ENCODE results near the gene JARID2. TPM values are rescaled to one million over a fixed set of nuclear protein-coding genes. Genes with fewer than 3 reads are reported as not detected.

JARID2 gene
- total RNA-seq, 4 donors from 2014 or later, result 20.0 to 29.4 (median 23.9) TPM

DNA sequence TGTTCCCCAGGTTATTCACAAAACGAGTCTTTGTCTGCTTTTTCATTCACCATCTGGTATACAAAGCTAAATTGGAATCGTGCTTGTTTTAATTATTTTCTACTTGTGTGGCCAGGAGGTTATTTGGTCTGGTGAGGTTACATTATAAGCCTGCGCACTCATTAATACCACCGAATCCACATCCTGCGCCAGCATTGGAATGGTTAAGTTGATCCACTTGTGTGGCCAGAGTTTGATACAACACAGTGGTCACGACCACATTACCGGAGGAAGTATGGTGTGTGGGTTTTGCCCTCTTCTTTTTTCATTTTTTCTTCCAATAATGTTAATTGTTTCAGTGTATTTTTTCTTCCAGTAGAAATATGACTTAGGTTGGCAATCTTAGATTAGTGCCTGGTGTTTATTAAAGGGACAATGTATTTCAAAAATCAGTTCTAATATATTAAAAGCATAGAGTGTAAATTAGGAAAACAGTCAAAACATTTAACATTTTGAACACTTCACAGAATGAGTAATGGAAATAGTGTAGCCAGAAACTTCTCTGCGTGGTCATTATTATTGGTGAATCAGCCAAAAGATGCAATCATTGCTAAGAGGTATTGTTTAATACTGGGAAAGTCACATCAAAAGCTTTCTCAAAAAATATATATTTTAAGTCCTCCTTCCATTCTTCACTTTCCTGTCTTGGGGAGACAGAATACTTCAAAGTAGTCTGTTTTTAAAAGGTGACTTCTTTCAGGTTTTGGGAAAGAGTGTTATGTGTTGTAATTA, 84.5 kb downstream of the JARID2 start:
- TF ChIP-seq POLR2AphosphoS5 (IDR thresholded peaks at IDR 0.05), result no peak
- TF ChIP-seq EP300 (IDR thresholded peaks at IDR 0.05), result no peak
- TF ChIP-seq, protein P1, sequence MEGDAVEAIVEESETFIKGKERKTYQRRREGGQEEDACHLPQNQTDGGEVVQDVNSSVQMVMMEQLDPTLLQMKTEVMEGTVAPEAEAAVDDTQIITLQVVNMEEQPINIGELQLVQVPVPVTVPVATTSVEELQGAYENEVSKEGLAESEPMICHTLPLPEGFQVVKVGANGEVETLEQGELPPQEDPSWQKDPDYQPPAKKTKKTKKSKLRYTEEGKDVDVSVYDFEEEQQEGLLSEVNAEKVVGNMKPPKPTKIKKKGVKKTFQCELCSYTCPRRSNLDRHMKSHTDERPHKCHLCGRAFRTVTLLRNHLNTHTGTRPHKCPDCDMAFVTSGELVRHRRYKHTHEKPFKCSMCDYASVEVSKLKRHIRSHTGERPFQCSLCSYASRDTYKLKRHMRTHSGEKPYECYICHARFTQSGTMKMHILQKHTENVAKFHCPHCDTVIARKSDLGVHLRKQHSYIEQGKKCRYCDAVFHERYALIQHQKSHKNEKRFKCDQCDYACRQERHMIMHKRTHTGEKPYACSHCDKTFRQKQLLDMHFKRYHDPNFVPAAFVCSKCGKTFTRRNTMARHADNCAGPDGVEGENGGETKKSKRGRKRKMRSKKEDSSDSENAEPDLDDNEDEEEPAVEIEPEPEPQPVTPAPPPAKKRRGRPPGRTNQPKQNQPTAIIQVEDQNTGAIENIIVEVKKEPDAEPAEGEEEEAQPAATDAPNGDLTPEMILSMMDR (IDR thresholded peaks at IDR 0.05), result no peak
- no peak for TF ChIP-seq POLR2A (IDR thresholded peaks at IDR 0.05)
- no peaks in the 10 kb centered on the region for H3K27me3 ChIP-seq
- no peaks in the 10 kb centered on the region for H3K36me3 ChIP-seq
- 52% methylated on average over 8 of the region's 8 CpGs for WGBS
- H3K4me3 ChIP-seq, result no peak overlapping the region
- no peak for DNase-seq (ENCODE audit: low spot score in 2 of 2)
- H3K27ac ChIP-seq, result no peak overlapping the region
- H3K9me3 ChIP-seq, result no peaks in the 10 kb centered on the region
- peaks cover 42% of the 10 kb centered on the region for H3K4me1 ChIP-seq

DNA sequence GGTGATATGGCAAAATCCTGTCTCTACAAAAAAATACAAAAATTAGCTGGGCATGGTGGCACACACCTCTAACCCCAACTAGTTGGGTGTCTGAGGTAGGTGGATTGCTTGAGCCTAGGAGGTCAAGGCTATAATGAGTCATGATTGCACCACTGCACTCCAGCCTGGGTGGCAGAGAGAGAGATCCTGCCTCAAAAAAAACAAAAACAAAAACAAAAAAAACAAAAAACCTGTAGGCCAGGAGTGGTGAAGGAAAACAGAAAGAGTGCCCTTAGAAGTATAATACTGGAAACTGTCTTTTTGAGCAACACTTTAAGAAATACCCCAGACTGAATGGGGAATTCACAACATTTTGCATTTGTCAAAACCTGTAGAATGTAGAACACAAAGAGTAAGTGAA, 85.3 kb downstream of the JARID2 start:
- H3K36me3 ChIP-seq, result no peaks in the 10 kb centered on the region
- no peaks in the 10 kb centered on the region for H3K27me3 ChIP-seq
- H3K4me1 ChIP-seq, result peaks cover 40% of the 10 kb centered on the region
- no peaks in the 10 kb centered on the region for H3K9me3 ChIP-seq
- TF ChIP-seq, protein P1 (IDR thresholded peaks at IDR 0.05), result no peak
- no peak for TF ChIP-seq EP300 (IDR thresholded peaks at IDR 0.05)
- TF ChIP-seq POLR2A (IDR thresholded peaks at IDR 0.05), result no peak
- TF ChIP-seq POLR2AphosphoS5 (IDR thresholded peaks at IDR 0.05), result no peak
- H3K4me3 ChIP-seq, result no peak overlapping the region
- no peak overlapping the region for H3K27ac ChIP-seq
- DNase-seq (ENCODE audit: low spot score in 2 of 2), result no peak

DNA sequence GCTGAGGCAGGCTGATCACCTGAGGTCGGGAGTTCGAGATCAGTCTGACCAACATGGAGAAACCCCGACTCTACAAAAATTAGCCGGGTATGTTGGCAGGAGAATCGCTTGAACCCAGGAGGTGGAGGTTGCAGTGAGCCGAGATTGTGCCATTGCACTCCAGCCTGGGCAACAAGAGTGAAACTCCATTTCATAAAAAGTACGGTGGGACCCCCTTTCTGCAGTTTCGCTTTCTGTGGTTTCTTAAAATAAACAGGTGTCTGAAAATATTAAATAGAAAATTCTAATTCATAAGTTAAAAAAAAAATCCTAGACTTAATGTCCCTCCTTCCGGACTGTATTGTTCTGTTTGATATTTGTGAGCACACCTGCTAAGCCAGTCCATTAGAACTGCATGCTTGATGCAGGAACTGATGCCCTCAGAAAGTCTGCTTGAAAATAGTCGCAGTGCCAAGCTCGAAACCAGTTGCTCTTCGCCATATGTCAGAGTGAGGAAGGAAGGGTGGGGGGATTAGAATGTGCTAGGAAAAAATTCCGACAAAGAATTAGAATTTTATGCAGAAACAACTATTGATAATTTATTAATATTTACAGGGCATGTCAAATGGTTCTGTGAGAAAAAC, 85.9 kb downstream of the JARID2 start:
- Histone ChIP-seq H3K4me3 (no peak overlapping the region), H3K9me3 (no peaks in the 10 kb centered on the region), H3K4me1 (peaks cover 38% of the 10 kb centered on the region), H3K27ac (no peak overlapping the region), H3K27me3 (no peaks in the 10 kb centered on the region), H3K36me3 (no peaks in the 10 kb centered on the region)
- WGBS, result 88% methylated on average over 13 of the region's 13 CpGs
- DNase-seq (ENCODE audit: low spot score in 2 of 2), result no peak
- TF ChIP-seq EP300 (IDR thresholded peaks at IDR 0.05) (no peak), POLR2AphosphoS5 (IDR thresholded peaks at IDR 0.05) (no peak), POLR2A (IDR thresholded peaks at IDR 0.05) (no peak)

DNA sequence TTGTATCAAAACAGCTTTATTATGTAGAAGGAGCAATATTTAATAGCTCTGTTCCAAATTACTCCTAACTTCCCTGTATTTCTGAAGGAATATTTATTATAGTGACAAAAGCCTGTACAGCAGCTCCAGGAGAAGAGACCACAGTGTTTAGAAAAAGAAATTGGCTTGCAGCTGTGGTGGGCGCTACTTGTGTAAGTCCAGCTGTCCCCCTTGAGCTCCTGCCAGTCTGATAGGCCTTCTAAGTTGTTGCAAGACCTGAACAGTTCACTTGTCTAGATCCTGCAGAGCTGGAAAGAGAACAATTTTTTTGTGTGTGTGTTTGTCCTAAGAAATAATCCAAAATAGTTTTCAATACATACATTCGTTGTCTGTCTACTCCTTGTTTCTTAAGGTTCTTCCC, 86.6 kb downstream of the JARID2 start:
- Histone ChIP-seq H3K27me3 (no peaks in the 10 kb centered on the region), H3K4me3 (no peak overlapping the region), H3K36me3 (no peaks in the 10 kb centered on the region), H3K9me3 (no peaks in the 10 kb centered on the region), H3K4me1 (peaks cover 34% of the 10 kb centered on the region), H3K27ac (no peak overlapping the region)
- TF ChIP-seq EP300 (IDR thresholded peaks at IDR 0.05) (no peak), POLR2AphosphoS5 (IDR thresholded peaks at IDR 0.05) (no peak), POLR2A (IDR thresholded peaks at IDR 0.05) (no peak)
- TF ChIP-seq, protein P1 (IDR thresholded peaks at IDR 0.05), result no peak
- no peak for DNase-seq (ENCODE audit: low spot score in 2 of 2)
- WGBS, result 84% methylated on average over 2 of the region's 2 CpGs

DNA sequence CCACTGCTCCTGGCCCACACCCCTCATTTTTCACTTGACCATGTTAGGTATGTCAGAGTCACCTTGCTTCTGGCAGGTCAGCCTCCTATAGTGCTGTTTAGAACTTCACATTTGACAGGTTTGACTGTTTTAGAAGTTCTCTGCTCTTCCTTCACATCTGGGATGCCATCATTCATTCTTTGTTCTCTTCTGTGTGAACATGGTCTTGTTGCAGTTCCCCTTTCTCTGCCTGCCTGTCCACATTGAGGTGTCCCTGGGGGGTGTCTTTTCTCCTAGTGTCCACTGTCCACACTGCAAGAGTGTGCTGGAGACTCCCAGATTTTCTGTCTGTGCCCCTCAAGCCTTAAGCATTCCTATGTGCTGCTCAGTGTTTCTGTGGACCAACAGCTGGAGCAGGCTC, 89.5 kb downstream of the JARID2 start:
- no peak for TF ChIP-seq EP300 (IDR thresholded peaks at IDR 0.05)
- TF ChIP-seq, protein P1 (IDR thresholded peaks at IDR 0.05), result no peak
- TF ChIP-seq POLR2A (IDR thresholded peaks at IDR 0.05), result no peak
- no peak for TF ChIP-seq POLR2AphosphoS5 (IDR thresholded peaks at IDR 0.05)
- peaks cover 16% of the 10 kb centered on the region for H3K4me1 ChIP-seq
- H3K27me3 ChIP-seq, result no peaks in the 10 kb centered on the region
- H3K4me3 ChIP-seq, result no peak overlapping the region
- H3K27ac ChIP-seq, result no peak overlapping the region
- no peaks in the 10 kb centered on the region for H3K36me3 ChIP-seq
- no peak for DNase-seq (ENCODE audit: low spot score in 2 of 2)
- H3K9me3 ChIP-seq, result no peaks in the 10 kb centered on the region

Data from suprapubic skin (tissue), 4 donors.